GM18867 (cell line): ENCODE data around the gene ADCY2.

ENCODE experiments used
- ATAC-seq: cut with Tn5 transposase; IDR thresholded peaks from one replicate; pipeline ENCODE4 v1.9.1; 2021; ENCODE audit warnings: mild to moderate bottlenecking, moderate library complexity; ENCODE audit not compliant: unreplicated experiment

The ADCY2 gene

DNA sequence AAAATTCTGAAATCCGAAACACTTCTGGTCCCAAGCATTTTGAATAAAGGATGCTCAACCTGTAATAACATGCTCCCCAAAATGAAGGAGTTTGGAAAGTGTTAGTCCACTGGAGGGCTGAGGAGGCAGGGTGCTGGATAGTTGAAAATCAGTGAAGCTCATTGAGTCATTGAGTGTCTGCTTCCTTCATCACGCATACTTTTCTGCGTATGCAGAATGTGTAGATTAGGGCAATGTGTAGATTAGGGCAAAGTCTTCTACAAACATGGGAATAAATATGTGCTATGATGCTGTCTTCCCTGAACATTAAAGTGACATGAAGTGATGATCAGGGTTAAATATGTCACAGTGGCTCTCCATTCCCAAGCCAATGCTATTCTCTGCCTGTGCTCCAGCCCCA, 261.2 kb downstream of the ADCY2 start:
- ATAC-seq = no peak

- no peak for ATAC-seq
These were observed 263.5 kb downstream of the ADCY2 start for GRCh38 chr5:7659420-7659819.

DNA sequence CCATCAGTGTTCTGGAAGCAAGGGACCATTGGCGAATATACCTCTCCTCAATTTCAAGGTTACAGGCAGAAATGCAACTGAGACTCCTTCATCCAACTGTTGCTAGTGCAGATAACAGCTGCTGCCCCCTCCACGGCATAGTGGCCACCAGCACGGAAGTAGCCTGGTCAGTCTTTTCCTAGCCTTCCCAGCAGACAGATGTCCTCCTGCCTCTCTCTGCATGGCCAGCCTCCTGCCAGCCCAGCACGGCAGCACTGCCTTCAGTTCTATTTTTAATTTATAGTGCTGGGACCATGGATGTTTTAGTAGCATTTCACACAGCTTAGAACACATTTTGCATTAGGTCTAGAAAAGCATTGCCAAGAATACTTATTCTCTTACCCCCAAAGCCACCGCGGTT, 266.4 kb downstream of the ADCY2 start:
- no peak for ATAC-seq

DNA sequence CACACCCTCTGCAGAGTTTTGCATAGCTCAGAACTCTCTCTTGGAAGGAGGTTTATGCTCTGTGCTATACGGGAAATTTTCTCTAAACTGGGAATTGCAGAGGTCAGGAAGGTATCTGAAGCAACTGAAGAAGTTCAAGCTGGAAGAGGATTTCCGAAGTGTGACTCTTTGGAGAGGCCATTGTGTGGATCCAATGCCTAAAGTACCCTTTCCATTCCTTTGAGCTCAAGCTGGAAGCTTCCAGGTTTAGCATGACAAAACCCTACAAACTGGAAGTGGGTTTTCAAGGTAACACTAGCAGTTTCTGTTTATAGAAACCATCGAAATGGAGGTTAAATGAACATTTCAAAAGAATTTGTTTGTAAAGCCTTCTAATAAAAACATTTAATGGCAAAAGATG, 267.9 kb downstream of the ADCY2 start:
- no peak for ATAC-seq

DNA sequence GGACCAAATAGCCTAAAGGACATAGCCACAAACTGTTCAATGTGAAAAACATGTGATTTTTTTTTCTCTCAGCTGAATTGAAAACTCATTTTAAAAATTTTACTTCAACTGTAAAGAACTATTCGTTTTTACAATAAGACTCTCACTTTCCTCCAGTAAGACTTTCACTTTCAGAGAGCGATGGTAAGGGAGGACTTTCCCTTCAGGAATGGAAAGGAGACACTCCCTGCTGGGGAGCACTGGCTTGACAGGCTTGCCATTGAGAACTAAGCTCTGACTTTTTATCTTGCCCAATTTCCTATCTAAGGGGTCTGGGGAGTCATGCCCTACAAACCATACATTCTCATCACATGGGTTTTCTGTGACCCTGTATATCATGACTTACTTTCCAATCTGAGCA, 268.3 kb downstream of the ADCY2 start:
- no peak for ATAC-seq

DNA sequence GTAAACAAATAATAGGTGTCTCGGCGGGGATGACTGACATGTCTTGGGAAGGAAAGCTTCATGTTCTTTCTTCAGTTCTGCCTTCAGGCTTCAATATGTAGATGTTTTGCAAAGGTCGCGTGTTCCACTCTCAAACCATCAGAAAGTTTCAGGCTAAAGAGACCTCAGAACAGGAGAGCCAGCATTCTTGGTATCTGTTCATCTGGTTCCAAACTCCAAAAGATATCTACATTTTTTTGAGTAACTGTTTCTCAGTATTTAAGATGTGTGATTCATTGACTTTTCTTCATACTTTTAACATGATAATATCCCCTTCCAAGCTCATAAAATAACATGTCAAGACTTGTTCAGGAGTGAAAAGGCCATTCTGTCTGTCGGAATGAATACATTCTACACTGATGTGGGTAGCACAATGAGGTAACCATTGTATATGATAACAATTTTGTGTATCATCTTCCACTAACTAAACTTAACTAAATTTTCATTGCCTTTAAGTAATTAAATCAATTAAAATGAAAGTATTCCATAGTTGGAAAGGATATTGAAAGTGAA, 271.4 kb downstream of the ADCY2 start:
- no peak for ATAC-seq

- ATAC-seq = no peak
These were observed 272.2 kb downstream of the ADCY2 start for GRCh38 chr5:7668161-7668560.

- no peak for ATAC-seq
These were observed 272.7 kb downstream of the ADCY2 start for GRCh38 chr5:7668627-7669026.

GRCh38 chr5:7671381-7671993, 275.5 kb downstream of the ADCY2 start:
- ATAC-seq = no peak

DNA sequence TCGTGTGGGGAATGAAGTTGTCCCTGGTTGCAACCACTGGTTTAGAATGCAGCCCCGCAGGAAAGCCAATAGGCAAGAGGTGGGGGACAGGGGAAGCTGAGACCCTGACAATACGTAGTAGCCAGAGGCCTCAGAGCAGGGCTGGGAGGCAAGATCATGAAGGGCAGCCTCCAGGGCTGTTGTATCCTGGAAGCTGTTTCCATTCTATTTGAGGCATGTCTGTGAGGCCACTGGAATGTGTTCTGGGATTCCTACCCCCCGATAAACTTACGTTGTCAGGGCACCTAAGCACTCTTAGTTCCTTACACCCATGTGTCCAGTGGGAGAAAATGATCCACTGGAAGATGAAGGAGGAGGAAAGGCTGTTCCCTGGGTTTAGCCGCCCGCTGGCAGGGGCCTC, 277.7 kb downstream of the ADCY2 start:
- no peak for ATAC-seq

DNA sequence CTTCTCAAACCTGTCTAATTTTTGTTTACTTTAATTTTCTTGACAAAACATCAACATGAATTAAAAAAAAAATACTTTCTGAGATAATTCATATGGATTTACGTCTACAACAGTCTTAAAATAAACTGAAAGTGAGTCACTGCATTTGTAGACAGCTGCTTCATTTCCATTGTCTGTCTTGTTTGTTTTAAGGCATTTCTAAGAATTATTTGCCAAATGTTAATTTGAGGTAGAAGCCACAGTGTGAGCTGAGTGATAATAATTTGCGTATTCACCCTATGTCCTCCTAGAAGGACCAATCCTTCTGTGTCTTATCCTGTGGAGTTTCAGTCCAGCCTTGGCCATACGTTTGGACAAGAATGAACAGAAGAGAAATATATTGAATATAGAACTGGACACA, 280.5 kb downstream of the ADCY2 start:
- no peak for ATAC-seq

DNA sequence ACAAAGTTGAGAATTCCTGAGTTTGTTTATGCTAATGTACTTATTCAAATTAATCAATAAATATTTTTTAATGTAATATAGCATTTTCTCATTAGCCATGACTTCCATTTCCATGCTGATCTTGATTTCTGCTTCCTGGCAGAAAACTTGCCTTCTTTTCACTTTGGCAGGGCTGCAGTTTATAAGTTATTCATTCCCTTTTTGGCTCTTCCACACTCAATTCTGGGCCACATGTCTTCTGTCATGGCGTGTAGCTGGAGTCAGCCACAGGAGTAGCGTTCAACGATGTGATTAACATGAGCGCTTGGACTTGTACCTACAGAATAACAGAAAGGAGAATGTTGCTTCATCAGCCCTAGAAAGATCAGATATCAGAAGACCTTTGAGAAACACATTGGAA, 282.1 kb downstream of the ADCY2 start:
- ATAC-seq = no peak

- no peak for ATAC-seq
These were observed 283.7 kb downstream of the ADCY2 start for GRCh38 chr5:7679663-7680062.

DNA sequence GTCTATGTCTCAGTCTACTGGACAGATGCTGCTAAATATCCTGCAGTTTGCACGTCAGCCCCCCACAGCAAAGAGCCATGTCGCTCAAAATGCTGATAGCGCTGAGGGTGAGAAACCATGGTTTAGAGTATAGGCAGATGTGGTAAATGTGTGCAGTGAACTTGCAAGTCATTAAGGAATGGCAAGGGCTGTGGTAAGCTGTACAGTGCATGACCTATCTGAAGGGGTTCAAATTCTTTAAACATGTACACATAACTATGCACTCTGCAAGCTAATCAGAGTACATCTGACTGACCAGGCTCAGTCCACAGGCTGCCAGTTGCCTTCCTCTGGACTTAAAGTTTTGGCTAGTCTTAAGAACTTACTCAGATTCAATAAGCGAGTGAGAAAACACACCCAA, 284.3 kb downstream of the ADCY2 start:
- no peak for ATAC-seq

- ATAC-seq = no peak
These were observed 286.4 kb downstream of the ADCY2 start for GRCh38 chr5:7682379-7682778.

- no peak for ATAC-seq
These were observed 287.8 kb downstream of the ADCY2 start for GRCh38 chr5:7683753-7684152.

DNA sequence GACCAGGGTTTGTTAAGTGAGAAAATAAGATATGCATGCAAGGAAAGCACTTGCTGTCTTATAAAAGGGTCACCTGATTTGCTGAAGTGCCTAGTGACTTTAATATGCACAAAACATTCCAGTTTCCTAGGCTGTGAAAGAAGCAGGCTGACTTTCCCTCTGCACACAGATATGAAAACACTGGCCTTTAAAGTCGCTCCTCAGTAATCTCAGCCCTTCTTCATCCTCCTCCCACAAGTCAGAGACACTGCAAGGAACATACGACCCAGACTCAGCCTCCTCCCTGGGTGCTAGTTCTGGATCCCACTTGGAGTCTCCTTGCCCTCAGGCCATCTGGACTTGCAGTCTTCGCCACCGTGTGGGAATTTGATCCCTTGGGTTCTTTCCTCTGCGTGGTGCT, 288.9 kb downstream of the ADCY2 start:
- no peak for ATAC-seq

DNA sequence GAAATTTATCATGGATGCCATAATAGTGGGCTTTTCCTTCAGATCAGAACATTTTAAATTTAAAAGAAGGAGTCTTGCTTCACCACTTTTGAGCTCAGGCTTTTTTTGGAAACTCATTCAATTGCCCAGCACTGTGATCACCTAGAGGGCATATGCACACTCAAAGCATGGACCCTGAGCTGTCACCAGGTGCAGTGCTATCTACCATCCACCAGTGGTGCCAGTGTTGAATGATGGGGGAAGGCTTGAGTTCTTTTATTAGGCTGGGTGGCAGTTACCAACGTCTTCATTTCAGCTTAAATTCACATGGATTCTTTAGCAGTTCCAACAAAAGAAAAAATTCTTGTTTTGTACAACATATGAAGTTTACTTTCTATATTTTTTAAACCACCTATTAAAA, 290.9 kb downstream of the ADCY2 start:
- no peak for ATAC-seq

- ATAC-seq = no peak
These were observed 294.6 kb downstream of the ADCY2 start for GRCh38 chr5:7690557-7690956.

GRCh38 chr5:7705261-7705660, 309.3 kb downstream of the ADCY2 start:
- no peak for ATAC-seq

- ATAC-seq = no peak
These were observed 309.8 kb downstream of the ADCY2 start for GRCh38 chr5:7705736-7706135.

DNA sequence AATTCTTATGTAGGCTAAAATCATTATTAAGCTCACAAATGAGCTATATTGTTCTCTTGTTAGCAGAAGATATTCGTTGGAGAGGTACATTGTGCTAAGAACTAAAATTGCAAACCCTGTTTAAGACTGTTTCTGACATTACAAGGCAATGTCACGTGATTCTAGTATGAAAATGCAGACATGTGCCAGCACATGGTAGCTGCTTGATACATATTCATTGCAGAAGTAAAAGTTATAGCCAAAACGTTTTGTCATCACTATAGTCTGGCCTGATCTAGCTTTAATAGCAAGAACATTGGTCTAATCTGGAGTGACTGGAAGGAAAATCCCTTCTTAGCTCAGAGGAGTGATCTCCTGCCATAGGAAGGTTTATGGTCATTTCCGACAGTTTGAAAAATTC, 310.3 kb downstream of the ADCY2 start:
- ATAC-seq = no peak

DNA sequence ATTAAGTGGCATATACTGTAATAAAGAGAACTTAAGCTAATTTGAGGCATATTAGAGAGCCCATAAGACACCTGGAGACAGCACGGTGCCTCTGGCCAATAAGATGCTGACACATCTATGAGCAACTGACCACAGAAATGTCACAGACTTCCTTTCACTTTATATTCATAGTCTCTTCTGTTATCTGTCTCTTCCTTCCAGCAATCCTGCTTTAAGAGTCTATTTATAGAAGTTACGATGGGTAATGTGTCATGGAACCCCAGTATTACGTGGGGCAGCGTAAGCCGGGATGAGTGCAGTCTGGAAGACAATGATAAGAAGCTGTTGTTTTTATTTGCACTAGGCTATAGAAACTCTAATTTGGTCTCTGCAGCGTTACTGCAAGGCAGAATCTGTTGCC, 318.2 kb downstream of the ADCY2 start:
- no peak for ATAC-seq
